AG09309 (cell line): ENCODE data around the gene BAHCC1.

ENCODE experiments used
- DNase-seq: peaks from one replicate; pipeline ENCODE4 v3.0.0-alpha.2; 2010; ENCODE audit warnings: low read depth
- H3K4me3 ChIP-seq: 2 replicates; pipeline ENCODE4 v1.5.1; 2011; ENCODE audit warnings: mild to moderate bottlenecking, low read depth, low read length, moderate library complexity; ENCODE audit not compliant: control insufficient read depth
- TF ChIP-seq, protein P1 (sequence below): IDR thresholded peaks from 2 replicates; pipeline ENCODE4 v1.5.1; 2011; ENCODE audit warnings: mild to moderate bottlenecking, low read depth, low read length, inconsistent platforms; ENCODE audit not compliant: insufficient read depth, control insufficient read depth; ENCODE audit errors: missing control alignments

Gene BAHCC1

DNA sequence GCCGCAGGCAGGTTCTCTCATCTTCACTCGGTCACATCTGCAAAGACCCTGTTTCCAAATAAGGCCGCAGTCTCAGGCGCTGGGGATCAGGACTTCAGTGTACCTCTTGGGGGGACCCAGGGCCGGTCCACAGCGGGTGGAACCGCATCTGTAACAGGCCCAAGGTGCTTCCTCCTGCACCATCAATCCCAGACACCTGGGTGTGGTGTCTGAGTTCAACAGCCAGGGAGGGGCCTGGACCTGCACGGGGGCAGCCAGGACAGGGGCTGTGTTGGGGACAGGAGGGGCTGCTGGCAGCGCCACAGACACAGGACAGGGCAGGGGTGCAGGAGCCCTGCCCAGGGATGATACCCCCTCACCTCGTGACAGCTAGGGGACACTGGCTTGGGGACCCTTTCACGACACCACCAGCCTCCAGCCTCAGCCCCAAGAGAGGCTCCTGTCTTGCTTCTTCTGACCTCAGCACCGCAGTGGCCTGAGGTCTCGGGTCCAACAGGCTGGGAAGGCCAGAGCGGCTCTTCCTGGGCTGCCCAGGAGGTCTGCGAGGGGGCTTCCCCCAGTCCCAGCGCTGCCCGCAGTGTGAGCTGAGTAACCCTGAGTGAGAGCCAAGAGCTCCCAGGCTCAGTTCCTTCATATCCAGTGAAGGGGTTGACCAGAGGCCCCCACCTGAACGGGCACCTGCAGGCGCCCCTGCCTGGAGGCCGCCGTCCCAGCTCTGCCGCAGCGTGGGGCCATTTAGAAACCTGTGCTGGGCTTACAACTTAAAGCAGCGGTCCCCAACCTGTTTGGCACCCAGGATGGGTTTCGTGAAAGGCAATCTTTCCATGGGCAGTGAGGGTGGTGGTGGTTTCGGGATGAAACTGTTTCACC is 30.7 kb upstream of the BAHCC1 start:
- DNase-seq = no peak
- H3K4me3 ChIP-seq = no peak overlapping the region
- TF ChIP-seq, protein P1, sequence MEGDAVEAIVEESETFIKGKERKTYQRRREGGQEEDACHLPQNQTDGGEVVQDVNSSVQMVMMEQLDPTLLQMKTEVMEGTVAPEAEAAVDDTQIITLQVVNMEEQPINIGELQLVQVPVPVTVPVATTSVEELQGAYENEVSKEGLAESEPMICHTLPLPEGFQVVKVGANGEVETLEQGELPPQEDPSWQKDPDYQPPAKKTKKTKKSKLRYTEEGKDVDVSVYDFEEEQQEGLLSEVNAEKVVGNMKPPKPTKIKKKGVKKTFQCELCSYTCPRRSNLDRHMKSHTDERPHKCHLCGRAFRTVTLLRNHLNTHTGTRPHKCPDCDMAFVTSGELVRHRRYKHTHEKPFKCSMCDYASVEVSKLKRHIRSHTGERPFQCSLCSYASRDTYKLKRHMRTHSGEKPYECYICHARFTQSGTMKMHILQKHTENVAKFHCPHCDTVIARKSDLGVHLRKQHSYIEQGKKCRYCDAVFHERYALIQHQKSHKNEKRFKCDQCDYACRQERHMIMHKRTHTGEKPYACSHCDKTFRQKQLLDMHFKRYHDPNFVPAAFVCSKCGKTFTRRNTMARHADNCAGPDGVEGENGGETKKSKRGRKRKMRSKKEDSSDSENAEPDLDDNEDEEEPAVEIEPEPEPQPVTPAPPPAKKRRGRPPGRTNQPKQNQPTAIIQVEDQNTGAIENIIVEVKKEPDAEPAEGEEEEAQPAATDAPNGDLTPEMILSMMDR = no peak

DNA sequence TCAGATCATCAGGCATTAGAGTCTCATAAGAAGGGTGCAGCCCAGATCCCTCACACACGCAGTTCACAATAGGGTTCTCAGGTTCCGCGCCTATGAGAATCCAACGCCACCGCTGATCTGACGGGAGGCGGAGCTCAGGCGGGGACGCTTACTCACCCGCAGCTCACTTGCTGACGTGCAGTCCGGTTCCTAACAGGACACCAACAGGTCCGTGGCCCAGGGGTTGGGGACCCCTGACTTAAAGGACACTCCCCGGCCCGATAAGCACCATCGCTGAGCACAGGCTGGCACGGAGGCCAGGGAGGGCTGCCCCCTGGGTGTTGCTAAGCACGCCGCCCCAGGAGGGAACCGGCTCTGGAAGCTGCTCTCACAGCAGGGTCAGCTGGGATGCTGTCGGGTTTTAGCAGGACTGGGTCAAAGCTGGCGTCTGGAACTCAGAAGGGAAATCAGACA is 30.1 kb upstream of the BAHCC1 start:
- TF ChIP-seq, protein P1 = no peak
- no peak for DNase-seq
- H3K4me3 ChIP-seq = peak overlapping the region; percentile 21

DNA sequence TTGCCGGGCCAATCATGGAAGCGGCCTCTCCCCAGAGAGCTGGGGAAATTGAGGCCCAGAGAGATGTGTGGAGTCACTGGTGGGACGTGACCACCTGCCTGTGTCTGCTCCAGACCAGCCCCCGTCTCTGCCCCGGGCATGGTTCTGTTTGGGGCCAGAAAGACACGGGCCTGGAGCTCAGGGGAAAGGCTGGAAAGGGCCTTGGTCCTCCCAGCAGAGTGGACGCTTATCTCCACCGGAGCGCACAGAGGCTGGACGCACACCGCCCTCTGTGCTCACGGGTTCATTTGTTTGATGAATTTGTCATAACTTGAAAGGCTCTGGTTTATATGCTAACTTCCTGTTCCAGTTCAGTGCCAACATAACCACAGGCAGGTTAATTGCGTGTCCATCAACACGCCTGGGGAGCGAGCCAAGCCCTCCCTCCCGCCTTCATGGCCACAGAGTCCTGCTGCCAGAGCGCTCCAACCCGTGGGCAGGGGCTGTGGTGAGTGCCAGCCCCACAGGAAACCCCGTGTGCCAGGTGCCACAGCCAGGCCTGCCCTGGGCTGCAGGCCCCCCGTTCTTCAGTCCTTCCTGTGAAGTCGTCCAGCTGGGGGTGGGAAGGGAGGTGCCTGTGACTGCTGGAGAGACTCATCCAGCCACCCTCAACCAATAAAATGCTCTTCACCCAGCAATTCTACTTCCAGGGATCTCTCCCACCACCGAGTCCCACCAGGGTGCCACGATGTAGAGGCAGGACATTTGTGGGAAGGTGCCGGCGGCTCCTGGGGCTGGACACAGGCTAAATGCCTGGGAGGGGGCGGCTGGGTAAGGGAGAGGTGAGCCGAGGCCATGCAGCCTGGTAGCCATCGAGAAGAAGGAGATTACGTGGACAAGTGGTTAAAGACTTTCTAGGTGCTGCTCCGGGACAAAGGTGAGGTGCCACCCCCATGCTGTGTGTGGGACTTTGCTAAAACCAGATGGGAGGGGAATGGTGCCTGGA is 29.4 kb upstream of the BAHCC1 start:
- no peak for DNase-seq
- TF ChIP-seq, protein P1 = no peak
- H3K4me3 ChIP-seq = no peak overlapping the region

DNA sequence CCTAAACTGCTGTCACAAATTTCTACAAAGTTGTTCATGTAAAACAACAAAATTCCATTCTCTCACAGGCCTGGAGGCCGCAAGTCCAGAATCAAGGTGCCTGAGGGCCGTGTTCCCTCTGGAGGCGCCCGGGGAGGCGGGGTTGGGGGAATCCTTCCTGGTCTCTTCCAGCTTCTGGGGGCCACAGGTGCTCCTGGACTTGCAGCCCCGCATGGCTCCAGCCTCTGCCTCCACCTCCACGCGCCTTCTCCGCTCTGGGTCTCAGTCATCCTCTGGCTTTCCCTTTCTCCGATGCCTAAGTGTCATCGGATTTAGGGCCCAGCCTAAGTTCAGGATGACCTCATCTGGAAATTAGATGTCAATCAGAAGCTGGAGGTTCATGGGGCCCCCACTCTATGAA is 28.6 kb upstream of the BAHCC1 start:
- DNase-seq = no peak
- no peak overlapping the region for H3K4me3 ChIP-seq
- TF ChIP-seq, protein P1 = no peak

DNA sequence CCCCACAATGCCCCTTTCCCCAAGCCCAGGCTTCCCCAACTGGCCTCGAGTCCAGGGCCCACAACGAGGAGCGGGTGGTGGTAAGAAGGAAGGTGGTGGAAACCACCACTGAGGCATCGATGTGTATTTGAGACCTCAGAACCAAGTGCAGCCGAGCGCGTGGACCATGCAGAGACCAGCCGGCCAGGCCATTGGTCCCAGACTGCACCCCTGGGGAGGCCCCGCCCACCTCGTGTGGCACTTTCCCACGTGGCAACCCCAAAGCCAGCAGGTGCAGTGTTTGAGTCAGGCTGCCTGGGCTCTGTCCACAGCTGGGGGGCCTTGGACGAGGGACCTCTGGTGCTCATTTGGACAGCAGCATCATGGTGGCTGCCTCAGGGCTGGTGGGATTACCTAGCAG is 28.1 kb upstream of the BAHCC1 start:
- TF ChIP-seq, protein P1 = no peak
- DNase-seq = no peak
- H3K4me3 ChIP-seq = no peak overlapping the region

DNA sequence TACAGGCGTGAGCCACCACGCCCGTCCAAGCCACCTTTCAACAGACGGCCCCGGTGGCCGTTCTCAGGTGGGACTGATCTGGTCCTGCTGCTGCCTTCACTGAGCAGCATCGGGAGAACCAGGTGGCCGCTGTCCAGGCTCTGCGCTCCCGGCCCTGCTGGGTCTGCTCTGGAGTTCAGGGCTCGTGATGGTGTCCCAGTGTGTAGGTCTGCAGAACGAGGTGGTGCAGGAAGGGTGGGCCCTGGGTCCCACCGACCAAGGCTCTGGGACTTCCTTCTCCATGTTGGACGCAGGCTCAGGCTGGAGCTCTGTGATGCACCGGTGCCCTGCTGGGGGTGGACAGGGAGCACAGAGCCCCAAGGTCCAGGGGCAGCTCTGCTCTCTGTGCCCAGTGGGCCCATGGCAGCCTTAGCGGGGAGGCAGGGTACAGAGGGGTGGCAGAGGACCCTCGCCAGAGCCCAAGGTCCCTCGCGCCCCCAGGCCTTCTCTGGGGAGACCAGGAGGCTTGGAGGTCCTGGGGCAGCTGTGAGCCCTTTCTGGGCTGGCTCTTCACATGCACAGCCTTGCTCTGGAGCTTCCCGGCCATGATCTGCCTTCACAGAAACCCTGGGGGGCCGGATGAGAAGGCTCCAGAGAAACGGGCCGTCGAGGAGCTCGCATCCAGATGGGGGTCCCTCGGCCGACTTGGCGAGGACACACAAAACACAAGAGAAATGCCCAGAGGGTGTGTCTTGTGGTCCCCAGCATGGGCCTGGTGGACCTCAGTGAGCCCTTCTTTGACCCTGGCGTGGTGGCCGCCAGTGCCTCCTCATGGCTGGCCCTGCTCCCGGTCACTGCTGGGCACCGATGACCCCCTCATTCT is 26.9 kb upstream of the BAHCC1 start:
- DNase-seq = no peak
- TF ChIP-seq, protein P1 = no peak
- no peak overlapping the region for H3K4me3 ChIP-seq
